ENCODE results near the gene HAS3.
"Not testable (repeated sequence)": the region's sequence is repeated elsewhere in the genome, so short reads cannot be mapped to it uniquely, and the experiment has no call there.

The HAS3 gene

DNA sequence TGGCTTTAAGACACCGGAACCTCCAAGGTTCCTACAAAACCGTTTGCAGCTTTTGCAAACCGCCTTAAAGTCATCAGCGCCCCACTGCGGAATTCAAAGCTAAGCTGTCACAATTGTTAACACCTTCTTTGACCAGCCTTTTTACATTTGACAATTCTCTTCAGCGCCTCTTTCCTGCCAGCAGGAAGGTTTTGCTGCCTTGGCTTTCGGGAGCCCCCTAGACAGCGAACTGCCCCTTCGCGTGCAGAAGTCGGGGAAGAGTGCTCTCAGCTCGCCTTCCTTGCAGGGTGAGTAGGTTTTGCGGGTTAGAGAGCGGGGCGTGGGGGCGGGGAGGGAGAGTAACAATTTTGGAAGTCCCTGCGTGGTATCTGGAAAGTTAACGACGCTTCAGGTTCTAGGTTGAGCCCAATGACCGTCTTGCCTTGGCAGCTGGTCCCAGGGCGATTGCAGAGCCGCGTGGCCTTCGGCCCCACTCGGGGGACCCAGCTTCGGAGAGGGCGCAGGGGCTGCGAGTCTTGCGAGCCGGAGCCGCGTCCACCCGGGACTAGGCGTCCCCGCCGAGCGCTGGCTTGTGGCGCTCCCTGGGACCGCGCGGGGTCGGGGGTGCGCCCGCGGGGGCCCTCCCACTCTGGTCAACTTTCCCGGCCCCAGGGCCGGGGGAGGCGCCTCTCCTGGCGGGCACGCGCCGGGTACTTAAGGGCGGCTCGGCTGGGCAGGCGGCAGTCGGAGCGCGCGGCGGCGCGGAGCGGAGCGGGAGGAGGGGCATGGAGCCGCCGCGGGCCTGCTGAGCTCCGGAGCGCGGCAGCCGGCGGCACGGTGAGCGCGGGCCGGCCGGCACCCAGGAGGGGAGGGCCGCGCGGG, at the start of gene HAS3:
HAS3 (plus strand) TSS at position 153 of the 861 bp plus-strand sequence. CDS start 3,743 bp downstream, outside the sequence.
- DNase-seq (ENCODE audit: low read depth in 2 of 2) = no peak

- DNase-seq (ENCODE audit: low read depth in 2 of 2) = no peak
Observed at GRCh38 chr16:69055980-69056379, 49.5 kb upstream of the HAS3 start.

GRCh38 chr16:69056421-69056820, 49.0 kb upstream of the HAS3 start:
- no peak for DNase-seq (ENCODE audit: low read depth in 2 of 2)

DNA sequence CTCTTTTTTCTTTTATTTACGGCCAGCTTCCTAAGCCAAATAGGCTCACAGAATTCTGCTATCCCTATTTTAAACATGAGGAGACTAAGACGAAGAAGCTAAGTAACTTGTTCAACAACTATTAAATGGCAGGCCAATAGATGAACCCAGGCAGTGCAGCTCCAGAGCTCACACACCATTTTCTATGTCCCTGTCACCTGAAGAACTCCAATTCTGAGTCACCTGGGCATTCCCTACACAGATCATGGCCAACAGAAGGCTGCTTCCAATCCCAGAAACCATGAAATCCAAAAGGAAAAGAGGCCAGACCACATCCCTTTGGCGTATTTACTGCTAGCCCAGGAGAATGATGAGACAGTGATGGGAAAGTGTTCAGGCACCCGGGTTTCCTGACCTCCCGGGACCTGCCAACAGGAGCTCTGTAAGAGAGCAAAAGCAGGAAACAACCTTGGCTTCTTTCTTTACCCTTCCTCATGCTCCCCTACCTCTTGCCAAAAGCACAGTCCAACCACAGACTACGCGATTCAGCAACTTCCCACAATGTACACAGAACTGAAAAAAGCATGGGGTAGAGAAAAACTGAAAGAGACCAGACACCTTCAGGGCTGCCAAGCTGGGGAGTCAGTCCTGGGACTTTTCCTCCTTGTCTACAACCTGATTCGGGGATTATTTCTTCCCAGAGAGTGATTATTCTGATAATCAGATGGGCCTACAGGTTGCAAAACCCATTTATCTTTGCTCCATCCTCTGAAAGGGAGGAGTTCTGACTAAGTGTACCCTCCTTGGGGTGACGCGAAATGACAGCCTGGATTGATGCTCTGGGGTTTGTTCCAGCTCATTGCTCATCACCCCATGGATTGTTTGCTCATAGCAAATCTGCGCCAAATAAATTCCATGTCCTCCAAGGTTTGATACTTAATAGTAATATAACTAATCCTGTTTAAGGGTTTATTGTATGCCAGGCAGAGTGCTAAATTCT, 47.8 kb upstream of the HAS3 start:
- no peak for DNase-seq (ENCODE audit: low read depth in 2 of 2)

DNA sequence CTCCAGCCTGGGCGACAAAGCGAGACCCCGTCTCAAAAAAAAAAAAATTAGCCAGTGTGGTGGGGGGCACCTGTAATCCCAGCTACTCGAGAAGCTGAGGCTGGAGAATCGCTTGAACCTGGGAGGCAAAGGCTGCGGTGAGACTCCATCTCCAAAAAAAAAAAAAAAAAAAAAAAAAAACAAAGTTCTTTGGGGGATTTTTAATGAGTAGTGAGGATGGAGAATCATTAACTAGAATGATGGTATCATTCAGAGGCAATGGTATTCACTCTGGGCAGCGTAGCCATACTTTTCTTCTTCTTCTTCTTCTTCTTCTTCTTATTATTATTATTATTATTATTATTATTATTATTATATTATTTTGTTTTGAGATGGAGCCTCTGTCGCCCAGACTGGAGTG, 42.0 kb upstream of the HAS3 start:
- not testable (repeated sequence) for DNase-seq (ENCODE audit: low read depth in 2 of 2)

DNA sequence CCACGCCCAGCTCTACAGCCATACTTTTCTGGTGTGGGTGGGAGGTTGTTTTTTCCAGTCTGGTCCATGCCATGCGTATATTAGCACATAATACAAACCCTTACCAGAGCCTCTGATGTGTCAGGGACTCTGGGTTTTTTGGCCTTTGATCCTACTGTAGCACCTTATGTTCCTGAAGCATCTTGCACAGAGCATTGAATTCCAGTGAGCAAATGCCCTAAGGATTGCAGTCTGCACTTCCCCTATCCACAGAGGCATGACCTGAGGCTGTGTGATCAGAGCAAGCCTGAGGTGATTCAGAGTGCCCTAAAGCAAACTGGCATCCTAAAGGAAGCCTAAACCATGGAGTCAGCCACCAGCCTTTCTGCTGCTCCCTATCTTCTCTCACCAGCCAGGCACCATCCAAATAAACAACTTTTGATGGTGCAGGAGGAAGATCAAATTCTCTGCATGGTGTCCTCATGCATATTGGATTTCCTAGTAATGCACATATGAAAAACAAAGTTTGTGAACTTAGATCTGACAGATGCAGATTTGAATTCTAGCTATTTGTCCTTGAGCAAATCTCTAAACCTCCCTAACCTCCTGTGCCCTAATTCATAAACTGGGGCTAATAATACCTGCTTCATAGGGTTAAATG, 41.2 kb upstream of the HAS3 start:
- no peak for DNase-seq (ENCODE audit: low read depth in 2 of 2)

DNA sequence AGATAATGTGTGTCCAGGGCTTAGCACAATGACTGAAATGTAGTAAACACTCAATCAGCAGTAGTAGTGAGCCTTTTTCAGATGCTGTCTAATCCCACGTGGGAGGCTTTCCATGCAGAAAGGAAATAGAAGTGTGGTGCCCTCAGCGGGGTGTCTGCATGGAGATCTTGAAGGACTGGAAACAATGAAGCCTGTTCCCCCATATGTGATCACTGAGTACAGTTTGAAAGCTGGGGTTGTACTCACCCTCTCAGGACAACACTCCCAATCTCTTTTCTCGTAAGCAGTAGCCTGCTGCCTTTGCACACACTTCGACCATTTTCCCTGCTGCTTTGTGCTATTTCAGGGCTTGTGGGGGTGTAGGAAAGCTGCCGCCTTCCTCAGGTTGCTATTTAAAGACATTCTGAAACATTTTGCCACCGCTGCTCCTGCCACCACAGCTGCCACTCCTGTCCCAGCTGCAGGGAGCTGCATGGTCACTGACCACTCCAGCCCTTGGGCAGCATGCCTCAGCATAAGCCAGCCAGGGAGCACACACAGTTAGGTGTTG, 40.6 kb upstream of the HAS3 start:
- no peak for DNase-seq (ENCODE audit: low read depth in 2 of 2)

DNA sequence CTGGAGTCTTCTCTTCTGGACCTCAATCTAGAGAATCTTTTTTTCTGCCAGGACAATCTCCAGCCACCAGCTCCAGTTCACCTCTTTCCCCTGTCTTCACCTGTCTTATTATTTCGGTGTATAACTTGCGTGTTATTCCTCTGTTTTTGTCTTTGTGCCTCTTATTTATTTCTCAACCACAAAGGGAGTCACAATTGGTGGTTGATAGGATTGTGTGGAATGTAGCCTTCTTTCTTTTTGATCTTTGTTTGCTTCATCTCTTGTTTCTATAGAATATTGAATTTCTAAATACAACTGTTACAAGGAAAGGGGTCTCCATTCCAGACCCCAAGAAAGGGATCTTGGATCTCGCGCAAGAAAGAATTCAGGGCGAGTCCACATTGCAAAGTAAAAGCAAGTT, 35.9 kb upstream of the HAS3 start:
- no peak for DNase-seq (ENCODE audit: low read depth in 2 of 2)

DNA sequence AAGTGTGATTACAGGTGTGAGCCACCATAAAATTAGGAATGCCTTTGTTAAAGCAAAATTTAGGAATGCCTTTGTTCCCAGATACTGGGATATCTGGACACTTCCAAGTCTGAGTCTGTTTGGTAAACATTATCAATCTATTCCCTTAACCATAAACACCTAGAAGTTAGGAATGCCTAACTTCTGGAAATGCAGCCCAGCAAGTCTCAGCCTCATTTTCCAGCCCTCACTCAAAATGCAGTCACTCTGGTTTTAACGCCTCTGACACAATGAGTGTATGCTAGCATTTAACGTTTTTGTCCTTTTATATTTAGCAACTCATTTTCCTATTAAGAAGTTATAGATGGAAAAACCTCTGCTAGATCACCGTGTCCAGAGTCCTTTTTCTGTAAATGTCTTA, 34.4 kb upstream of the HAS3 start:
- DNase-seq (ENCODE audit: low read depth in 2 of 2) = no peak

GRCh38 chr16:69072640-69072974, 32.8 kb upstream of the HAS3 start:
- no peak for DNase-seq (ENCODE audit: low read depth in 2 of 2)

GRCh38 chr16:69073181-69073702, 32.2 kb upstream of the HAS3 start:
- no peak for DNase-seq (ENCODE audit: low read depth in 2 of 2)

- no peak for DNase-seq (ENCODE audit: low read depth in 2 of 2)
Observed at GRCh38 chr16:69077251-69077650, 28.2 kb upstream of the HAS3 start.

- DNase-seq (ENCODE audit: low read depth in 2 of 2) = no peak
Observed at GRCh38 chr16:69078073-69078472, 27.4 kb upstream of the HAS3 start.

DNA sequence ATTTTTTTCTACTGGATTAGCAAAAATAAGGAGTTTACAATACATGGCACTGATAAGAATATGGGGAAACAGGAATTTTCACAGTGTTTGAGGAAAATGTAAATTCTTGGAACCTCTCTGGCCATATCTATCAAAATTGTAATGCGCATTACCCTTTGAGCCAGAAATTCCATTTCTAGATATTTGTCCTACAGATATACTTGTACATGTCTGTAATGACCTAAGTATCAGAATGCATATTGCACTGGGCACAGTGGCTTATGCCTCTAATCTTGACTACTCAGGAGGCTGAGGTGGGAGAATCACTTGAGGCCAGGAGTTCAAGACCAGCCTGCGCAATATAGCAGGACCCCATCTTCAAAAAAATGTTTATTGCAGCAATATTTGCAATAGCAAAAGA, 25.8 kb upstream of the HAS3 start:
- DNase-seq (ENCODE audit: low read depth in 2 of 2) = no peak

GRCh38 chr16:69083306-69083941, 22.0 kb upstream of the HAS3 start:
- no peak for DNase-seq (ENCODE audit: low read depth in 2 of 2)

- DNase-seq (ENCODE audit: low read depth in 2 of 2) = no peak
Observed at GRCh38 chr16:69084289-69084688, 21.2 kb upstream of the HAS3 start.

- DNase-seq (ENCODE audit: low read depth in 2 of 2) = no peak
Observed at GRCh38 chr16:69085032-69085695, 20.3 kb upstream of the HAS3 start.

DNA sequence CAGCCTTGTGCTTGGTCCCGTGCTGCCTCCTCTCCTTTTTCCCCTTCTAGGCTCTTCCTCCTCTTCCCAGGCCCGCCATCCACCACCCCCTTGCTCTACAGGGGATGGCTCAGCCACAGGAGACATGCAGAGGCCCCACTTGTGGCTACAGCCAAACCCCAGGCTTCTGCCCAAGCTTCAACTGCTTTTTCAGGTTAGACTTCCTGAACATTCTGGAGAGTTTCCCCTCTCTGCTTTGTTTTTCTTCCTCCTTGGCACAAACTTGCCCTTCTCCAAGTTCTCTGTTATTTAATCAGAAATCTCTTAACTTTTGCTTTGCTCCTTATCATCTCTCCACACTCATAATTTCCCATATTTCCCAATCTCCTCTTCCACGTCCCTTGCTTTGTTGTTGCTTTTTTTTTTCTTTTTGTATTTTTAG, 18.3 kb upstream of the HAS3 start:
- DNase-seq (ENCODE audit: low read depth in 2 of 2) = no peak

- no peak for DNase-seq (ENCODE audit: low read depth in 2 of 2)
Observed at GRCh38 chr16:69088684-69089083, 16.8 kb upstream of the HAS3 start.

- DNase-seq (ENCODE audit: low read depth in 2 of 2) = no peak
Observed at GRCh38 chr16:69089091-69089910, 16.2 kb upstream of the HAS3 start.

Data from activated CD4-positive, alpha-beta T cell treated with anti-CD3 and anti-CD28 coated beads for 24 hours (primary cell).